NB4 (cell line): Measurements from ENCODE around the gene UNC13B.

Source experiments
- CTCF ChIP-seq: IDR thresholded peaks from one replicate; pipeline ENCODE4 v1.5.1; 2012; ENCODE audit warnings: low read depth, low read length
- MAX ChIP-seq: IDR thresholded peaks from 2 replicates; pipeline ENCODE4 v1.6.1; 2011; ENCODE audit warnings: low read depth, low read length
- POLR2A ChIP-seq: IDR thresholded peaks from 2 replicates; pipeline ENCODE4 v1.6.1; 2011; ENCODE audit warnings: mild to moderate bottlenecking; ENCODE audit not compliant: insufficient read length; ENCODE audit errors: extremely low read depth

- TF ChIP-seq CTCF (no peak), POLR2A (no peak), MAX (no peak)
These were observed 100.3 kb downstream of the UNC13B start for GRCh38 chr9:35262064-35262463.
